ENCODE results near the gene RNASE7. TPM values are rescaled to one million over a fixed set of nuclear protein-coding genes. Genes with fewer than 3 reads are reported as not detected.
"Not testable (repeated sequence)": the region's sequence is repeated elsewhere in the genome, so short reads cannot be mapped to it uniquely, and the experiment has no call there.

The RNASE7 gene
- total RNA-seq, 2 donors from 2014 or later: not detected

GRCh38 chr14:21040941-21041340 lies 1.2 kb upstream of the RNASE7 start:
- not testable (repeated sequence) for H3K36me3 Mint-ChIP-seq (ENCODE audit: low read depth); ATAC-seq; H3K9me3 ChIP-seq (ENCODE audit: control insufficient read depth, low read length, poor library complexity, severe bottlenecking); H3K27ac Mint-ChIP-seq; DNase-seq; H3K4me3 Mint-ChIP-seq
- peaks cover 34% of the 10 kb centered on the region for H3K4me1 Mint-ChIP-seq
- H3K27me3 Mint-ChIP-seq: peaks cover 17% of the 10 kb centered on the region

GRCh38 chr14:21042918-21043317 lies 756 bp downstream of the RNASE7 start:
- Mint-ChIP-seq H3K27ac (peak overlapping the region; percentile 92), H3K4me3 (no peak overlapping the region), H3K27me3 (peaks cover 17% of the 10 kb centered on the region), H3K36me3 (ENCODE audit: low read depth) (peaks cover 4% of the 10 kb centered on the region), H3K4me1 (peaks cover 34% of the 10 kb centered on the region)
- DNase-seq: no peak
- ATAC-seq: no peak
- no peaks in the 10 kb centered on the region for H3K9me3 ChIP-seq (ENCODE audit: control insufficient read depth, low read length, poor library complexity, severe bottlenecking)

GRCh38 chr14:21043387-21043973 lies 1.3 kb downstream of the RNASE7 start:
- peak overlapping the region; percentile 92 for H3K27ac Mint-ChIP-seq
- H3K36me3 Mint-ChIP-seq (ENCODE audit: low read depth): peaks cover 4% of the 10 kb centered on the region
- H3K9me3 ChIP-seq (ENCODE audit: control insufficient read depth, low read length, poor library complexity, severe bottlenecking): no peaks in the 10 kb centered on the region
- H3K4me3 Mint-ChIP-seq: no peak overlapping the region
- peaks cover 22% of the 10 kb centered on the region for H3K27me3 Mint-ChIP-seq
- peaks cover 34% of the 10 kb centered on the region for H3K4me1 Mint-ChIP-seq
- ATAC-seq (no peak), DNase-seq (no peak)

GRCh38 chr14:21043974-21044618 lies 1.9 kb downstream of the RNASE7 start:
- DNase-seq (no peak), ATAC-seq (peak; percentile 69)
- H3K36me3 Mint-ChIP-seq (ENCODE audit: low read depth): peaks cover 4% of the 10 kb centered on the region
- H3K9me3 ChIP-seq (ENCODE audit: control insufficient read depth, low read length, poor library complexity, severe bottlenecking): no peaks in the 10 kb centered on the region
- H3K27me3 Mint-ChIP-seq: peaks cover 25% of the 10 kb centered on the region
- peak overlapping the region; percentile 92 for H3K27ac Mint-ChIP-seq
- H3K4me3 Mint-ChIP-seq: peak overlapping the region; percentile 36
- H3K4me1 Mint-ChIP-seq: peaks cover 34% of the 10 kb centered on the region

GRCh38 chr14:21047378-21047781 lies 5.2 kb downstream of the RNASE7 start:
- no peak overlapping the region for H3K4me3 Mint-ChIP-seq

GRCh38 chr14:21048638-21049037 lies 6.5 kb downstream of the RNASE7 start:
- Mint-ChIP-seq H3K4me1 (peaks cover 20% of the 10 kb centered on the region), H3K27me3 (peaks cover 40% of the 10 kb centered on the region), H3K4me3 (no peak overlapping the region), H3K36me3 (ENCODE audit: low read depth) (peaks cover 2% of the 10 kb centered on the region), H3K27ac (no peak overlapping the region)
- H3K9me3 ChIP-seq (ENCODE audit: control insufficient read depth, low read length, poor library complexity, severe bottlenecking): no peaks in the 10 kb centered on the region
- ATAC-seq (no peak), DNase-seq (no peak)

More at GRCh38 chr14:21047378-21047781, 5.2 kb downstream of the RNASE7 start:
- Mint-ChIP-seq H3K27ac (no peak overlapping the region), H3K27me3 (peaks cover 38% of the 10 kb centered on the region), H3K4me1 (peaks cover 30% of the 10 kb centered on the region), H3K36me3 (ENCODE audit: low read depth) (peaks cover 3% of the 10 kb centered on the region)
- DNase-seq (no peak), ATAC-seq (no peak)
- H3K9me3 ChIP-seq (ENCODE audit: control insufficient read depth, low read length, poor library complexity, severe bottlenecking): no peaks in the 10 kb centered on the region

GRCh38 chr14:21049271-21049673 lies 7.1 kb downstream of the RNASE7 start:
- Mint-ChIP-seq H3K4me3 (no peak overlapping the region), H3K4me1 (peaks cover 22% of the 10 kb centered on the region), H3K36me3 (ENCODE audit: low read depth) (peaks cover 2% of the 10 kb centered on the region), H3K27me3 (peaks cover 40% of the 10 kb centered on the region), H3K27ac (no peak overlapping the region)
- ATAC-seq: no peak
- no peaks in the 10 kb centered on the region for H3K9me3 ChIP-seq (ENCODE audit: control insufficient read depth, low read length, poor library complexity, severe bottlenecking)
- DNase-seq: no peak

GRCh38 chr14:21050597-21050996 lies 8.4 kb downstream of the RNASE7 start:
- H3K9me3 ChIP-seq (ENCODE audit: control insufficient read depth, low read length, poor library complexity, severe bottlenecking): no peaks in the 10 kb centered on the region
- Mint-ChIP-seq H3K36me3 (ENCODE audit: low read depth) (peaks cover 2% of the 10 kb centered on the region), H3K4me3 (no peak overlapping the region), H3K27ac (no peak overlapping the region), H3K4me1 (peaks cover 11% of the 10 kb centered on the region), H3K27me3 (peaks cover 31% of the 10 kb centered on the region)
- ATAC-seq (no peak), DNase-seq (no peak)

GRCh38 chr14:21053184-21054122 lies 11.3 kb downstream of the RNASE7 start:
- ATAC-seq (no peak), DNase-seq (no peak)
- no peaks in the 10 kb centered on the region for H3K9me3 ChIP-seq (ENCODE audit: control insufficient read depth, low read length, poor library complexity, severe bottlenecking)
- peaks cover 34% of the 10 kb centered on the region for H3K27me3 Mint-ChIP-seq
- H3K36me3 Mint-ChIP-seq (ENCODE audit: low read depth): peaks cover 2% of the 10 kb centered on the region
- H3K4me3 Mint-ChIP-seq: no peak overlapping the region
- peaks cover 13% of the 10 kb centered on the region for H3K4me1 Mint-ChIP-seq
- peak overlapping the region; percentile 77 for H3K27ac Mint-ChIP-seq

- no peak for DNase-seq
- peaks cover 13% of the 10 kb centered on the region for H3K4me1 Mint-ChIP-seq
- no peaks in the 10 kb centered on the region for H3K9me3 ChIP-seq (ENCODE audit: control insufficient read depth, low read length, poor library complexity, severe bottlenecking)
- no peak overlapping the region for H3K27ac Mint-ChIP-seq
- no peak overlapping the region for H3K4me3 Mint-ChIP-seq
- peaks cover 35% of the 10 kb centered on the region for H3K27me3 Mint-ChIP-seq
- ATAC-seq: no peak
- H3K36me3 Mint-ChIP-seq (ENCODE audit: low read depth): peaks cover 2% of the 10 kb centered on the region
These were observed 12.1 kb downstream of the RNASE7 start for GRCh38 chr14:21054123-21054767.

- Mint-ChIP-seq H3K36me3 (ENCODE audit: low read depth) (peaks cover 2% of the 10 kb centered on the region), H3K27ac (no peak overlapping the region), H3K4me3 (no peak overlapping the region), H3K27me3 (peaks cover 34% of the 10 kb centered on the region), H3K4me1 (peaks cover 14% of the 10 kb centered on the region)
- DNase-seq (no peak), ATAC-seq (no peak)
- H3K9me3 ChIP-seq (ENCODE audit: control insufficient read depth, low read length, poor library complexity, severe bottlenecking): no peaks in the 10 kb centered on the region
These were observed 12.6 kb downstream of the RNASE7 start for GRCh38 chr14:21054768-21055145.

- no peak overlapping the region for H3K4me3 Mint-ChIP-seq
- H3K27me3 Mint-ChIP-seq: peaks cover 36% of the 10 kb centered on the region
- ATAC-seq (no peak), DNase-seq (no peak)
- H3K27ac Mint-ChIP-seq: no peak overlapping the region
- peaks cover 15% of the 10 kb centered on the region for H3K4me1 Mint-ChIP-seq
- no peaks in the 10 kb centered on the region for H3K9me3 ChIP-seq (ENCODE audit: control insufficient read depth, low read length, poor library complexity, severe bottlenecking)
- H3K36me3 Mint-ChIP-seq (ENCODE audit: low read depth): peaks cover 6% of the 10 kb centered on the region
These were observed 13.4 kb downstream of the RNASE7 start for GRCh38 chr14:21055432-21056117.

Data from T-helper 17 cell (primary cell).